Smooth muscle cell (in vitro differentiated cells): ENCODE results near the gene VPS8. TPM values are rescaled to one million over a fixed set of nuclear protein-coding genes. Genes with fewer than 3 reads are reported as not detected.

Source experiments
- DNase-seq: peaks from one replicate; lab custom pipeline; 2025; ENCODE audit not compliant: unreplicated experiment; lab: John Stamatoyannopoulos, UW
- H2AFZ ChIP-seq: fragments of 200-600 bp; sonication (generic); 2 replicates; pipeline ENCODE4 v1.6.0; 2016; ENCODE audit warnings: antibody characterized with exemption, low read depth, mild to moderate bottlenecking
- H3F3A ChIP-seq: fragments of 200-600 bp; sonication (generic); 2 replicates; pipeline ENCODE4 v1.6.0; 2017; ENCODE audit warnings: antibody characterized with exemption, low read depth
- H3K27ac ChIP-seq: fragments of 200-600 bp; sonication (generic); 2 replicates; pipeline ENCODE4 v1.5.1; 2016; ENCODE audit warnings: low read depth, mild to moderate bottlenecking
- H3K27me3 ChIP-seq: fragments of 200-600 bp; sonication (generic); 2 replicates; pipeline ENCODE4 v1.6.1; 2016; ENCODE audit warnings: low read depth, mild to moderate bottlenecking
- H3K36me3 ChIP-seq: fragments of 200-600 bp; sonication (generic); 2 replicates; pipeline ENCODE4 v1.5.1; 2016; ENCODE audit warnings: low read depth
- H3K4me1 ChIP-seq: fragments of 200-600 bp; sonication (generic); 2 replicates; pipeline ENCODE4 v1.5.1; 2016; ENCODE audit warnings: low read depth
- H3K4me2 ChIP-seq: fragments of 200-600 bp; sonication (generic); 2 replicates; pipeline ENCODE4 v1.6.0; 2016; ENCODE audit warnings: mild to moderate bottlenecking
- H3K4me3 ChIP-seq: fragments of 200-600 bp; sonication (generic); 2 replicates; pipeline ENCODE4 v1.5.1; 2016; ENCODE audit warnings: mild to moderate bottlenecking
- H3K79me2 ChIP-seq: fragments of 200-600 bp; sonication (generic); 2 replicates; pipeline ENCODE4 v1.6.0; 2016; ENCODE audit warnings: low read depth, mild to moderate bottlenecking
- H3K9ac ChIP-seq: fragments of 200-600 bp; sonication (generic); 2 replicates; pipeline ENCODE4 v1.6.0; 2016; ENCODE audit warnings: low read depth
- H3K9me3 ChIP-seq: fragments of 200-600 bp; sonication (generic); replicated peaks from 2 replicates; pipeline ENCODE4 v1.5.1; 2016; ENCODE audit warnings: low read depth
- H4K20me1 ChIP-seq: fragments of 200-600 bp; sonication (generic); 2 replicates; pipeline ENCODE4 v1.6.0; 2016; ENCODE audit warnings: low read depth
- WGBS: methylation state at CpG from one replicate; pipeline ENCODE4 v1.1.7; 2016; ENCODE audit warnings: low lambda C conversion rate; 5-methylcytosine and 5-hydroxymethylcytosine counted together
- polyA plus RNA-seq: library from polyadenylated mRNA; unstranded; fragments of >200 nt; fragmentation: Nextera tagmentation; extraction: Ambion mirVana; gene quantifications from 2 replicates; pipeline ENCODE4 v1.2.1, GENCODE V29; 2016
- total RNA-seq: library from RNA; depleted of rRNA; stranded (reverse); fragments of >200 nt; gene quantifications from 2 replicates; pipeline ENCODE4 v1.2.3, GENCODE V29; 2014
- TF ChIP-seq, protein P1 (sequence below): fragments of 200-600 bp; sonication (generic); IDR thresholded peaks from 2 replicates; pipeline ENCODE4 v1.5.1; 2017; ENCODE audit warnings: borderline replicate concordance, mild to moderate bottlenecking, antibody characterized with exemption; ENCODE audit not compliant: insufficient read depth, poor library complexity, severe bottlenecking

VPS8 gene
- total and polyA plus RNA-seq, 2 experiments from 2014 or later, result 16.1 to 53.9 TPM

DNA sequence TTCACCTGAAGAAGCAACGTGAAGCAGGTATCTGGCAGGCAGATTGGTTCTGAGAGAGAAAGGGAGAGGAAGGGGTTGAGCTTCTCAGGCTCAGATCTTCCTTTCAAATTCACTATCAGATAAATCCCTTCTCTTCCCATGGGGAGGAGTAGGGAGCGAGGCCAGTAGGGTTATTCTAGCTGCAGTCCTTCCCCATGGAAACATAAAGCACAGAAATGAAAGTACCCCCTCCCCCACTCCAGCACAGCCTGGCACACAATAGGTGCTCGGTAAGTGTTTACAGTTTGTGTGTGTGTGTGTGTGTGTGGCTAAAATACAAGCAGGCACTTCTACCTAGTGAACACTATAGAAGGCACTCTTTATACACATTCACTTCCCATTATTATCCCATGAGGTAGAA, 20.8 kb upstream of the VPS8 start:
- H3K27ac ChIP-seq, result no peak overlapping the region
- no peaks in the 10 kb centered on the region for H4K20me1 ChIP-seq
- H2AFZ ChIP-seq, result no peak overlapping the region
- no peaks in the 10 kb centered on the region for H3K79me2 ChIP-seq
- no peaks in the 10 kb centered on the region for H3K27me3 ChIP-seq
- H3K9me3 ChIP-seq, result no peaks in the 10 kb centered on the region
- DNase-seq, result no peak
- TF ChIP-seq, protein P1, sequence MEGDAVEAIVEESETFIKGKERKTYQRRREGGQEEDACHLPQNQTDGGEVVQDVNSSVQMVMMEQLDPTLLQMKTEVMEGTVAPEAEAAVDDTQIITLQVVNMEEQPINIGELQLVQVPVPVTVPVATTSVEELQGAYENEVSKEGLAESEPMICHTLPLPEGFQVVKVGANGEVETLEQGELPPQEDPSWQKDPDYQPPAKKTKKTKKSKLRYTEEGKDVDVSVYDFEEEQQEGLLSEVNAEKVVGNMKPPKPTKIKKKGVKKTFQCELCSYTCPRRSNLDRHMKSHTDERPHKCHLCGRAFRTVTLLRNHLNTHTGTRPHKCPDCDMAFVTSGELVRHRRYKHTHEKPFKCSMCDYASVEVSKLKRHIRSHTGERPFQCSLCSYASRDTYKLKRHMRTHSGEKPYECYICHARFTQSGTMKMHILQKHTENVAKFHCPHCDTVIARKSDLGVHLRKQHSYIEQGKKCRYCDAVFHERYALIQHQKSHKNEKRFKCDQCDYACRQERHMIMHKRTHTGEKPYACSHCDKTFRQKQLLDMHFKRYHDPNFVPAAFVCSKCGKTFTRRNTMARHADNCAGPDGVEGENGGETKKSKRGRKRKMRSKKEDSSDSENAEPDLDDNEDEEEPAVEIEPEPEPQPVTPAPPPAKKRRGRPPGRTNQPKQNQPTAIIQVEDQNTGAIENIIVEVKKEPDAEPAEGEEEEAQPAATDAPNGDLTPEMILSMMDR, result no peak
- peaks cover 3% of the 10 kb centered on the region for H3F3A ChIP-seq
- H3K9ac ChIP-seq, result no peak overlapping the region
- 77% methylated on average over 3 of the region's 3 CpGs for WGBS
- H3K4me2 ChIP-seq, result no peak overlapping the region
- H3K36me3 ChIP-seq, result no peaks in the 10 kb centered on the region
- H3K4me1 ChIP-seq, result peaks cover 4% of the 10 kb centered on the region
- H3K4me3 ChIP-seq, result no peak overlapping the region

DNA sequence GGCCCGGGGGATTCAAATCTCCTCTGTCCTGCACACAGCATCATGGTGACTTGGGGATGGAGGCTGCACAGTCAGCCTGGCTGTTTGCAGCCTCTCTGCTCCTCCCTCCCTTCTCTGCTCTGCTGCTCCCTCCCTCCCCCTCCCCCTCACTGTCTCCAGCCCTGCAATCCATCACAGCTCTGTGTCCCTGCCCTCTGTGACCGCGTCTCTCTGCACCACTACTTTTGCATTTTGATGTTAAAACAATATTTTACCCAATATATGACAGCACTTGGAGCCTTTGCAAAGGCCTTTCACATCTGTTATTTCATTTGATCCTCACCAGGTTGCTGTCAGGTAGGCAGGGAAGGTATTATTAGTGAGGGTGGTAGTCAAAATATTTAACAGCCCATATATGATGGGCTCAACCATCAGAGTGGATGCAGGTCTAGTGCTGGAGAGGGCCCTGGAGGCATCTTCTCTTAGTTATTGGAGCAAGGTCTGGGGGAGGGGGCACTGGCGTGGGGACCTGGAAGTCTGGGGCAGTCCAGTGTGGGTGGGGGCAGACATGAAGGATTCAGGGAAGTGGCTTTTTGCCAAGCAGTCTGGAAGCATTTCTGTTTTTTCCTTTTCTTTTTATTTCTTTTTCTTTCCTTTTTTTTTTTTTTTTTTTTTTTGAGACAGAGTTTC, 16.3 kb upstream of the VPS8 start:
- Histone ChIP-seq H3K27ac (no peak overlapping the region), H3K9me3 (no peaks in the 10 kb centered on the region), H3K36me3 (no peaks in the 10 kb centered on the region), H4K20me1 (no peaks in the 10 kb centered on the region), H2AFZ (no peak overlapping the region), H3K27me3 (no peaks in the 10 kb centered on the region), H3K4me1 (peaks cover 4% of the 10 kb centered on the region), H3K9ac (no peak overlapping the region), H3K4me2 (peak overlapping the region; percentile 44), H3K4me3 (no peak overlapping the region), H3K79me2 (no peaks in the 10 kb centered on the region), H3F3A (peaks cover 5% of the 10 kb centered on the region)
- WGBS, result 30% methylated on average over 4 of the region's 4 CpGs
- TF ChIP-seq, protein P1, result no peak
- DNase-seq, result no peak

DNA sequence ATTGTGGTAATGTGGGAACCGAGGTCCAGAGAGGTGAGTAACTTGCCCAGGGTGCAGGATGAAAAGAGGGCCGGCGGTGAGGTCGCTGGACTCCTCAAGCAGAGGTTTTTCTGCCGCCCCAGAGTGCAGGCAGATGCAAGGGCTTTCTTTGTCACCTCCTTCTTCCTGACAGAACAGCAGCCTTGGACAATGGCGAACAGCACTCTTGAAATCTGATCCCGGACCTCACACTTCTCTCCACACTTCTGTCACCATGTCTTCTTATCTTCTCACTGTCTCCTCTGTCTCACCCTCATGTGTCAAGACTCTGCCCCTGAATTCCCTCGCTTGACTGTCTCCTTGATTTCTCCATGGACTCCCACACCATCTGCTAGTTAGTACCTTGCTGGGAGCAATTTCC, 15.4 kb upstream of the VPS8 start:
- Histone ChIP-seq H3K4me1 (peaks cover 4% of the 10 kb centered on the region), H3K4me3 (no peak overlapping the region), H3K4me2 (no peak overlapping the region)

More for the DNA sequence above, 15.4 kb upstream of the VPS8 start:
- 45% methylated on average over 8 of the region's 8 CpGs for WGBS
- Histone ChIP-seq H3K79me2 (no peaks in the 10 kb centered on the region), H3K9me3 (no peaks in the 10 kb centered on the region), H3K27ac (no peak overlapping the region), H3K27me3 (no peaks in the 10 kb centered on the region), H3K9ac (no peak overlapping the region), H3F3A (peaks cover 5% of the 10 kb centered on the region), H2AFZ (no peak overlapping the region), H4K20me1 (no peaks in the 10 kb centered on the region), H3K36me3 (no peaks in the 10 kb centered on the region)
- TF ChIP-seq, protein P1, result no peak
- DNase-seq, result no peak
